Psoas muscle (tissue), 8 donors: ENCODE measurements around the gene ASMTL. TPM values are rescaled to one million over a fixed set of nuclear protein-coding genes. Genes with fewer than 3 reads are reported as not detected.
A peak's percentile ranks its signal among the peaks of the same experiment; 100 is the strongest.

Experiments
- ATAC-seq, 4 donors: fragments of 200-7000 bp; cut with Tn5 transposase; one replicate each; pipeline ENCODE4 v1.9.1; 2020; ENCODE audit warnings: moderate library complexity in 3 of 4, mild to moderate bottlenecking in 2 of 4
- DNase-seq, 2 donors: peaks; one replicate each; pipeline ENCODE4 v3.0.0-alpha.2; 2020
- H3K27ac ChIP-seq: fragments of 200-600 bp; one replicate; pipeline ENCODE4 v1.8.0; 2022
- H3K27me3 ChIP-seq, 3 donors: fragments of 200-600 bp in 1 of 3; one replicate each; pipeline versions ENCODE4 v1.6.1 to v1.8.0; 2013 to 2022; ENCODE audit warnings: low read length in 2 of 3, mild to moderate bottlenecking in 2 of 3, moderate library complexity in 1 of 3; ENCODE audit not compliant: insufficient read depth in 3 of 3
- H3K36me3 ChIP-seq, 2 donors: fragments of 200-600 bp in 1 of 2; one replicate each; pipeline versions ENCODE4 v1.6.1 to v1.8.0; 2013 to 2022; ENCODE audit warnings: low read depth in 1 of 2, mild to moderate bottlenecking in 1 of 2, moderate library complexity in 1 of 2; ENCODE audit not compliant: insufficient read depth in 1 of 2
- H3K4me1 ChIP-seq: fragments of 200-600 bp; one replicate; pipeline ENCODE4 v1.8.0; 2022
- H3K4me3 ChIP-seq: fragments of 200-600 bp; one replicate; pipeline ENCODE4 v1.8.0; 2022; ENCODE audit warnings: mild to moderate bottlenecking
- H3K9me3 ChIP-seq: fragments of 200-600 bp; one replicate; pipeline ENCODE4 v1.8.0; 2022
- WGBS, 3 donors: extraction: QIAGEN DNeasy Blood & Tissue Kit; methylation state at CpG; one replicate each; pipeline versions ENCODE4 v1.1.6 to v1.1.7; 2013; 5-methylcytosine and 5-hydroxymethylcytosine counted together
- intact Hi-C, 2 donors: fragments of 100-400 bp; cut with DNase I; formaldehyde crosslinking; loops; one replicate each; pipeline versions ENCODE4 v1.11.0 to v1.14.2; 2022
- polyA plus RNA-seq, 3 donors: library from polyadenylated mRNA; stranded (reverse); fragments of 200-250 nt; gene quantifications; one replicate each; pipeline ENCODE4 v1.2.3, GENCODE V29; 2013
- total RNA-seq, 4 donors: library from RNA; stranded (reverse); fragmentation: NEBNext Ultra II Directional in 2 of 4; extraction: Animal tissue kit (Norgen Biotek cat#: 25700) in 2 of 4; gene quantifications; one replicate each; pipeline versions ENCODE4 v1.2.1 to v1.2.4, GENCODE V29; 2021 to 2023
- TF ChIP-seq, protein P1 (sequence below): fragments of 200-600 bp; IDR thresholded peaks from one replicate; pipeline ENCODE4 v1.8.0; 2022; ENCODE audit warnings: antibody characterized with exemption
- donor health status: healthy with polysubstance abuse.
- donor health status: DM: no; HTN: no; CAD: no; lungs with moderate emphysema.
- donor health status: Bipolar disorder and iron deficiency.
- donor health status: healthy.
- donor health status: DM: yes; HTN: yes; CAD: no.
- donor health status: DM: no; HTN: no; CAD: no.
- donor health status: DM: no; HTN: no; CAD: no.
- donor health status: DM: yes; HTN: yes; CAD: no.

Gene ASMTL
- total and polyA plus RNA-seq, 7 donors = 6.6 to 18.2 (median 9.8) TPM

DNA sequence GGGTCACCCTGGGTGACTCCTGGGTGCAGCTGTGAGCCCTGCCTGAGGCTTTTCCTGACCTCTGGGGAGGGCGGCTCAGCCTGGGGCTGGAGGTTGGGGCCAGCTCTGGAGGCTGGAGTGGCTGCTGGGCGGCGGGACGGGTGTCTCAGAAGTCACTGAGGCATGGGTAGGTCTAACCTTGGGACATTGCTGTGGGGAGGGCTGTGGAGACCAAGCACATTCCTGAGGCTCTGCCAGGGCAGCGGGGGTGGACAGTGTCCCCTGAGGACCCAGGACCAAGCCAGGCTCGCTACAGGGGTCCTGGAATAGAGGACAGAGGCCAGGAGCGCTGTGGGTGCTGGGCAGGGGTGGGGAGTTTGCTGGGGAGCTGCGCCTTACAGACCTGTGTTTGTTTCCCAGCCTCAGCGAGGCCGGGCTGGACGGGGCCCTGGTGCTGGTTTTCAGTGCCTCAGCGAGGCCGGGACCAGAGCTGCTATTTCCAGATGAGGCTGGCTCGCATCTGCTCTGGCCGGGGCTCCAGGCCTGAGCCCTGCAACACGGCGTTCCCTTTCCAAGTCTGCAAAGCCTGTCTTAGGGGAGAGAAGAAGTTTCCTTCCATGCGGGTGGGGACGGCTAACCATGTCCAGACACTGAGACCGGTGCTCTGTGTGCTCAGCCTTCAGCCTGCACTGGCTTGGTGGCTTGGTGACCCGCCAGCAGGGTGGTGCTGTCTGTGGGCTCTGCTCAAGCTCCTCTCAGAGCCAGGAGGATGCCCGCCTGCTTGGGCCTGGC, 57.8 kb downstream of the ASMTL start:
- 74 to 81% (median 77%) methylated on average over 22 of the region's 22 CpGs for WGBS, 3 donors
- intact Hi-C loops = loop anchor here (5.0 to 10.0 kb wide), 2 partner anchors 50 to 57 kb away; partner anchors contain the start of gene ASMTL (in 1 of the 2)
- H3K9me3 ChIP-seq = no peaks in the 10 kb centered on the region
- ATAC-seq (no peak), DNase-seq (peak; percentile 20 to 68)
- H3K36me3 ChIP-seq = peaks cover 2 to 36% of the 10 kb centered on the region in 2 donors
- H3K27me3 ChIP-seq = no peaks in the 10 kb centered on the region
- no peak overlapping the region for H3K4me3 ChIP-seq
- TF ChIP-seq, protein P1, sequence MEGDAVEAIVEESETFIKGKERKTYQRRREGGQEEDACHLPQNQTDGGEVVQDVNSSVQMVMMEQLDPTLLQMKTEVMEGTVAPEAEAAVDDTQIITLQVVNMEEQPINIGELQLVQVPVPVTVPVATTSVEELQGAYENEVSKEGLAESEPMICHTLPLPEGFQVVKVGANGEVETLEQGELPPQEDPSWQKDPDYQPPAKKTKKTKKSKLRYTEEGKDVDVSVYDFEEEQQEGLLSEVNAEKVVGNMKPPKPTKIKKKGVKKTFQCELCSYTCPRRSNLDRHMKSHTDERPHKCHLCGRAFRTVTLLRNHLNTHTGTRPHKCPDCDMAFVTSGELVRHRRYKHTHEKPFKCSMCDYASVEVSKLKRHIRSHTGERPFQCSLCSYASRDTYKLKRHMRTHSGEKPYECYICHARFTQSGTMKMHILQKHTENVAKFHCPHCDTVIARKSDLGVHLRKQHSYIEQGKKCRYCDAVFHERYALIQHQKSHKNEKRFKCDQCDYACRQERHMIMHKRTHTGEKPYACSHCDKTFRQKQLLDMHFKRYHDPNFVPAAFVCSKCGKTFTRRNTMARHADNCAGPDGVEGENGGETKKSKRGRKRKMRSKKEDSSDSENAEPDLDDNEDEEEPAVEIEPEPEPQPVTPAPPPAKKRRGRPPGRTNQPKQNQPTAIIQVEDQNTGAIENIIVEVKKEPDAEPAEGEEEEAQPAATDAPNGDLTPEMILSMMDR = no peak
- no peak overlapping the region for H3K27ac ChIP-seq
- peaks cover 30% of the 10 kb centered on the region for H3K4me1 ChIP-seq

DNA sequence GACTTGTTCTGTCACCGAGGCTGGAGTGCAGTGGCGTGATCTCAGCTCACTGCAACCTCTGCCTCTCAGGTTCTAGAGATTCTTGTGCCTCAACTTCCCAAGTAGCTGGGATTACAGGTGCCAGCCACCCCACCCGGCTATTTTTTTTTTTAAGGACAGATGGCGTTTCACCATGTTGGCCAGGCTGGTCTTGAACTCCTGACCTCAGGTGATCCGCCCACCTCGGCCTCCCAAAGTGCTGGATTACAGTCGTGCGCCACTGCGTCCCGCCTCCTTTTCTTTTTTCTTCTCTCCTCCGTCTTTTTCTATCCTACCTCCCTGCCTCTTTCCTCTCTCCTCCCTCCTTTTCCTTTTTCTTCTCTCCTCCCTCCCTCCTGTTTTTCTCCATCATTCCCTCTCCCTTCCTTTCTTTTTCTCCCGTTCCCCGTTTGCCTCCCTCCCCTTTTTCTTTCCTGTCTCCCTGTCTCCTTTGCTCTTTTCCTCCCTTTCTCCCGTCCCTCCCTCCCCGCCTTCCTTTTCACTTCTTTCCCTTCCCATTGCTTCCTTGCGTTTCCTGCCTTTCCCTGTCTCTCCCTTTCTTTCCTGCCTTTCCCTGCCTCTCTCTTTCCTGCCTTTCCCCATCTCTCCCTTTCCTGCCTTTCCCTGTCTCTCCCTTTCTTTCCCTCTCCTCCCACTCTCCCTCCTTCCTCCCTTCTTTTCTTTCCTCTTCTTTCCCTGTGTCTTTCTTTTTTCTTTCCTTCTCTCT, 58.7 kb downstream of the ASMTL start:
- H3K27ac ChIP-seq = peak overlapping the region; percentile 67

DNA sequence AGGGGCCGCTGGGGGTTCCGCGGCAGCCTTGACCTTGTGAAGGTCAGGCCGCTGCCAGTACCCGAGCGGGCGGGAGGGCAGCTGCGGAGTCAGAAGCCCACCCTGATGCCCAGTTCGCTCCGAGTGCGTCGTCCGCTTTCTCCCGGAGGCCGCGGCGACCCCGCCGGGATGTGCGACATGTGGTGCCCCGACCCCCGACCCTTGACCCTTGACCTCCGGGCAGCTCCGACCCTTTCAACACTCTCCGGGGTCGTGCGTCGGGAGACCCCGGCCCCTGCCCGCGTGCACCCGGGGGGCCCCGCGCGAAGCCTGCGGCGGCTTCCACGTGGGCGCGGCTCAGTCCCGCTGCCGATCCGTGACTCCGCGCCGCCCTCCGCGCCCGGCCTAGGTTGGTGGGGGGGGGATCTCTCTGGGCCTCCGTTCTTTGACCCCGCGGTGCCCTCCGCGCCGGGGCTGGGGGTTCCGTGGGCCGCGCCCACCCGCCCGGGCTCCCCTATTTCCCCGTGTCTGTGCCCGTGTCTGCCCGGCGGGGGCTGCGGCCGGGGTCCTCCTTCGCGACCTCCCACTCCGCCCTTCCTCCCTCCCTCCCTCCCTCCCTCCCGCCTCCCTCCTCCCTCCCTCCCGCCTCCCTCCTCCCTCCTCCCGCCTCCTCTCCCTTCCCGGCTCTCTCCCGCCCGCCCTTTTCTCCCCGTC, 60.2 kb downstream of the ASMTL start:
- H3K9me3 ChIP-seq = no peaks in the 10 kb centered on the region
- ATAC-seq (peak; percentile 48 to 63 (median 54)), DNase-seq (peak in 1 of 2 donors; percentile 83)
- peaks cover 46% of the 10 kb centered on the region for H3K4me1 ChIP-seq
- peak overlapping the region; percentile 99 for H3K27ac ChIP-seq
- TF ChIP-seq, protein P1 = no peak
- H3K4me3 ChIP-seq = peak overlapping the region; percentile 96
- intact Hi-C loops = loop anchor here (5.0 to 10.0 kb wide), 2 partner anchors 52 to 60 kb away; partner anchors contain the start of gene ASMTL (in 1 of the 2)
- no peaks in the 10 kb centered on the region for H3K27me3 ChIP-seq
- 0 to 1% (median 0%) methylated on average over 30 to 71 of the region's 76 CpGs for WGBS, 3 donors
- peaks cover 11 to 47% of the 10 kb centered on the region in 2 donors for H3K36me3 ChIP-seq

More for the DNA sequence above, 58.7 kb downstream of the ASMTL start:
- Histone ChIP-seq H3K36me3 (peaks cover 2 to 42% of the 10 kb centered on the region in 2 donors), H3K27me3 (no peaks in the 10 kb centered on the region), H3K9me3 (no peaks in the 10 kb centered on the region), H3K4me3 (peak overlapping the region; percentile 96), H3K4me1 (peaks cover 37% of the 10 kb centered on the region)
- WGBS, 3 donors = 54 to 60% (median 57%) methylated on average over 16 of the region's 16 CpGs
- no peak for ATAC-seq
- intact Hi-C loops = loop anchor here (5.0 to 10.0 kb wide), 2 partner anchors 51 to 58 kb away; partner anchors contain the start of gene ASMTL (in 1 of the 2)
- TF ChIP-seq, protein P1 = no peak
- peak; percentile 2 to 33 for DNase-seq

DNA sequence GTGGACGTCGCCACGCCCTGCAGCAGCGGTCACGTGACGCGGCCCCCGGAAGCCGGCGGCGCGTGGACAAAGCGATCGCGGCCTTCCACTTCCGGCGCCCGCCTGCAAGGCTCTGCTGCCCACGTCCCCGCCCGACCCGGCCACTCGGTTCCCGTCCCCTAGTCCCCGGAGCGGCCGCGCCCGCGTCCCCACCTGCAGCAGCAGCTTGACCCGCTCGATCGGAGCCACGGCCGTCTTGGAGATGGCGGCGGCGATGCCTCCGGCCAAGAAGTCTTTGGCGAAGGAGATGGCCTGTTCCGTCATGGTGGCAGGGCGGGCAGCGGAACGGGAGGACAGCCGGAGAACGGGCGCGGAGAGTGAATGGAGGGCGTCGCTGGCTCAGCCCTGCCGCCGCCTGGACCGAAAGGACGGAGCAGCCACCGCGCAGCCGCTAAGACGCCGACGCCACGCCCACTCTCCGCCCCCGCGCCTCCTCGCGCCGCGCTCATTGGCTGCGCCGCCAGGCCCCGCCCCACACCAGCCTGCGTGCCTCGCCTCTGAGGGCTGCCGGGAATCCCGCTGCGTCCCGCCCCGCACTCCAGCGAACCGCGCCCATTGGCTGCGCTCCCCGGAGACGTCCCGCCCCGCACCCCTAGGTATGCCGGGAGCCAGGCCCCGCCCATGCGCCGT, 60.9 kb downstream of the ASMTL start, which contains the start of gene SLC25A6:
TSS of gene SLC25A6 (minus strand) at position 407 of the 669 bp plus-strand sequence. CDS start at position 303, 104 bp downstream.
- intact Hi-C loops = loop anchor here (5.0 to 10.0 kb wide), 2 partner anchors 53 to 60 kb away; partner anchors contain the start of gene ASMTL (in 1 of the 2)
- ATAC-seq = peak; percentile 90 to 94 (median 92)
- peaks cover 46% of the 10 kb centered on the region for H3K4me1 ChIP-seq

More for the DNA sequence above, 60.9 kb downstream of the ASMTL start, which contains the start of gene SLC25A6:
- TF ChIP-seq, protein P1 = peak; percentile 13
- Histone ChIP-seq H3K9me3 (no peaks in the 10 kb centered on the region), H3K27ac (peak within 1 kb of the TSS; percentile 99), H3K4me3 (peak within 1 kb of the TSS; percentile 96), H3K27me3 (no peaks in the 10 kb centered on the region), H3K36me3 (peaks cover 11 to 51% of the 10 kb centered on the region in 2 donors)
- 0% methylated on average over 79 to 90 of the region's 90 CpGs for WGBS, 3 donors
- DNase-seq = peak; percentile 99 to 100
